Sigmoid colon (tissue), 4 donors: ENCODE data around the gene SNRPD3.

Experiments
- CTCF ChIP-seq, 4 experiments: fragments of 450-650 bp in 3 of 4; fragments of 200-600 bp in 1 of 4; IDR thresholded peaks; one replicate each; pipeline ENCODE4 v1.5.1; 2016 to 2019; ENCODE audit warnings: antibody characterized with exemption in 4 of 4, mild to moderate bottlenecking in 3 of 4, moderate library complexity in 2 of 4
- EP300 ChIP-seq, 4 donors: sonication (generic); formaldehyde crosslinking; IDR thresholded peaks; one replicate each; pipeline ENCODE4 v1.6.1; 2017; ENCODE audit warnings: antibody characterized with exemption in 4 of 4
- POLR2A ChIP-seq, 2 donors: fragments of 450-650 bp; IDR thresholded peaks; one replicate each; pipeline ENCODE4 v1.6.1; 2016; ENCODE audit warnings: antibody characterized with exemption in 2 of 2, mild to moderate bottlenecking in 2 of 2, moderate library complexity in 2 of 2
- POLR2AphosphoS5 ChIP-seq, 4 donors: sonication (generic); formaldehyde crosslinking; IDR thresholded peaks; one replicate each; pipeline ENCODE4 v1.6.1; 2017; ENCODE audit warnings: antibody characterized with exemption in 4 of 4

- TF ChIP-seq CTCF (IDR thresholded peaks at IDR 0.05), result no peak
- TF ChIP-seq POLR2A (IDR thresholded peaks at IDR 0.05), result no peak
- no peak for TF ChIP-seq POLR2AphosphoS5 (IDR thresholded peaks at IDR 0.05)
- TF ChIP-seq EP300 (IDR thresholded peaks at IDR 0.05), result no peak
Observed at GRCh38 chr22:24594569-24595120, 38.8 kb downstream of the SNRPD3 start.
